ENCODE results near the gene STAT6. TPM values are rescaled to one million over a fixed set of nuclear protein-coding genes. Genes with fewer than 3 reads are reported as not detected.

The STAT6 gene
- total and polyA plus RNA-seq, 10 of the 15 experiments (the other 5 are each of a cell fraction or from before 2014, with no cell fraction given) = 14.2 to 176 (median 89.6) TPM

GRCh38 chr12:57088354-57089270 lies 22.6 kb downstream of the STAT6 start, which contains the start of gene NAB2 (continued):
- TF ChIP-seq ZBTB4 (CRISPR knock-in tag; IDR thresholded peaks at IDR 0.05) (peak; percentile 73), ZNF592 (IDR thresholded peaks at IDR 0.05) (no peak), SMARCA5 (IDR thresholded peaks at IDR 0.05) (peak; percentile 70; the same call in 1 of the 2 replicates), POU2F2 (IDR thresholded peaks at IDR 0.05; ENCODE audit: borderline replicate concordance, low read depth, low read length) (peak; percentile 70), NFYA (IDR thresholded peaks at IDR 0.05; ENCODE audit: borderline replicate concordance, low read depth, low read length) (no peak), POLR2AphosphoS2 (IDR thresholded peaks at IDR 0.05; ENCODE audit: low read depth, low read length) (no peak), IKZF2 (IDR thresholded peaks at IDR 0.05) (peak; percentile 68 to 75; a peak in 3 of 4 replicates), YY1 (IDR thresholded peaks at IDR 0.05; ENCODE audit: low read depth, low read length) (peak; percentile 45; the same call in 1 of the 2 replicates), NFIC (IDR thresholded peaks at IDR 0.05; ENCODE audit: low read depth, low read length) (no peak), HDGF (IDR thresholded peaks at IDR 0.05) (0 out of 2 replicates have a peak, but pooled peaks have one; percentile 14), STAT1 (conservative IDR thresholded peaks at IDR 0.05) (no peak), PAX5 (IDR thresholded peaks at IDR 0.05; ENCODE audit: borderline replicate concordance, low read depth, low read length) (peak; percentile 19; the same call in 1 of the 2 replicates), STAT3 (IDR thresholded peaks at IDR 0.05; ENCODE audit: low read depth, low read length) (no peak), SMAD1 (IDR thresholded peaks at IDR 0.05; ENCODE audit: low read depth, partially characterized antibody) (no peak), FOXM1 (IDR thresholded peaks at IDR 0.05; ENCODE audit: low read depth, low read length) (no peak), TBL1XR1 (IDR thresholded peaks at IDR 0.05; ENCODE audit: low read depth, low read length) (no peak), CBX3 (IDR thresholded peaks at IDR 0.05; ENCODE audit: borderline replicate concordance, low read depth) (no peak), HSF1 (IDR thresholded peaks at IDR 0.05; ENCODE audit: low read depth, low read length) (no peak), BCL11A (IDR thresholded peaks at IDR 0.05; ENCODE audit: low read depth, low read length) (no peak)
- TF ChIP-seq, protein P1, sequence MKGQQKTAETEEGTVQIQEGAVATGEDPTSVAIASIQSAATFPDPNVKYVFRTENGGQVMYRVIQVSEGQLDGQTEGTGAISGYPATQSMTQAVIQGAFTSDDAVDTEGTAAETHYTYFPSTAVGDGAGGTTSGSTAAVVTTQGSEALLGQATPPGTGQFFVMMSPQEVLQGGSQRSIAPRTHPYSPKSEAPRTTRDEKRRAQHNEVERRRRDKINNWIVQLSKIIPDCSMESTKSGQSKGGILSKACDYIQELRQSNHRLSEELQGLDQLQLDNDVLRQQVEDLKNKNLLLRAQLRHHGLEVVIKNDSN (IDR thresholded peaks at IDR 0.05; ENCODE audit: borderline replicate concordance, extremely low read length, insufficient read depth, low read depth, low read length) = peak; percentile 76
